ENCODE measurements around the gene CFAP65.

Gene CFAP65

DNA sequence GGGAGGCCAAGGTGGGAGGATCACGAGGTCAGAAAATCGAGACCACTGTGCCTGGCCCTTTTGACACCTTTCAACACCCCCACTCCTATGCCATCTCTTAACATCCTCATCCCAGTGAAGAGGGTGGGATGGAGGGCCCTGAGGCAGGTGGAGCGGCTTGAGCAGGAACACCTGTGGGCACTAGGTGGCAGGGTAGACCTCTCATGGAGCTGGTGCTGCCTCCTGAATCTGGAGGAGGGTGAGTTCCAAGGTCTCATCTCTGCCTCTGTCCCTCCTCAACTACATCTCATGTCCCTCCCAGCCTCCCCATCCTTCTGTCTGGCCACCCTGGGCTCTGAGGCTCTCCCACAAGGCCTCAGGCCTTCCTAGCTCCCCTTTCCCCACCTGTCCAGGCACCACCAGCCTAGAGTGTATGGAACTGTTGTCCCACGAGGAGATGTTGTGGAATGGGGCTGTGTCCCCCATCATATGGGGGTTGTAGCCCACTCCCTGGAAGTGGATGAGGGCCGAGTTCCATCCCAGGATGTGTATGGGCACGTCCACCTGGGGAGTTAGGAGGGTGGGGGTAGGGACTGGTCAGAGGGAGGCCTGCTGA, 31.1 kb downstream of the CFAP65 start:
- DNase-seq: peak; percentile 12

DNA sequence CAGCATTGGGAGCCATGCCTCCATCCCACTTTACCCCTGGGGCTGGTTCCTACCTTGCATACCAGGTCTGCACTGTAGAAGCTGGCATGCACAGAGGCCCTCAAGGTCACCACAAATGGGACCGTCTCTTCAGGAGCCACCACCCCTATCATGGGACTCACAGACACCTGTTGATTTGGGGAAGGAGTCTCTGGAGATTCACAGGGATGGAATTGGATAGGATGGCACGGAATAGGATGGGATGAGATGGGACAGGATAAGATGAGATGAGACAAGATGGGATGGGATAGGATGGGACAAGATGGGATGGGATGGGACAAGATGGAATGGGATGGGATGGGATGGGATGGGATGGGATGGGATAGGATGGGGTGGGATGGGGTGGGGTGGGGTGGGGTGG, 32.0 kb downstream of the CFAP65 start:
- DNase-seq: no peak

DNA sequence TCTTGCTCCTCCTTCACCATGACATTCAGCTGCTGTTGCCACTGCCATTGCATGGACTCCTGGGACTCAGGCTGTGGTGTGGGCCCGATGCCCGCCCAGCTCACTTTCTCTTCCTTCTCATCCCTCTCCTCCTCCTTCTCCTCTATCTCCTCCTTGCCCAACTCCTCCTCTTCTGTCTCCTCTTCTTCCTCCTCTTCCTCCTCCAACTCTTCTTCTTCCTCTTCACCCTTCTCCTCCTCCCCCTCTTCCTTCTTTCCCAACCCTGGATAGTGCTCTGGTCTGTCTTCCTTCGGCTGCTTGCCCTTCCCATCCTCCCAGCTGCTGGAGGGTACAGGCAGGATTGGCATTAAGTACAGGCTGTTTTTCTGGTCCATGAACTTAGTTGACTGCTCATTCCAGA, 37.3 kb downstream of the CFAP65 start:
- no peak for DNase-seq

DNA sequence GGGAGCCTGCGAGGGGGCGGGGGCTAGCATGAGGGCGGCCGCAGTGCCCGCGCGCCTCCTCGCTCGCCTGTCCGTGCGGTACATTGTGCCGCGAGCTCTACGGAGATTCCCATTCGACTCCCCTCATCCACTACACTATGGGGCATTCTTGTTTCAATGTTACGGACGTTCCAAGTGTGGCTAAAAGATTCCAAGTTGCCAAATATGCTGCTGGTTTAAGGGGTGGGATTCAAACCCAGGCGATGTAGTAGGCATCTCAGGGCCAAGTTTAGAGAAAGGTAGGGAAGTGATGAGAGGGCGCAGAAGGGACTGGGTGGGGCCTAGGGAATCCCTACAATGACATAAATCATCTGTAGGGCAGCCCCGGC, 38.1 kb downstream of the CFAP65 start:
- DNase-seq: no peak

DNA sequence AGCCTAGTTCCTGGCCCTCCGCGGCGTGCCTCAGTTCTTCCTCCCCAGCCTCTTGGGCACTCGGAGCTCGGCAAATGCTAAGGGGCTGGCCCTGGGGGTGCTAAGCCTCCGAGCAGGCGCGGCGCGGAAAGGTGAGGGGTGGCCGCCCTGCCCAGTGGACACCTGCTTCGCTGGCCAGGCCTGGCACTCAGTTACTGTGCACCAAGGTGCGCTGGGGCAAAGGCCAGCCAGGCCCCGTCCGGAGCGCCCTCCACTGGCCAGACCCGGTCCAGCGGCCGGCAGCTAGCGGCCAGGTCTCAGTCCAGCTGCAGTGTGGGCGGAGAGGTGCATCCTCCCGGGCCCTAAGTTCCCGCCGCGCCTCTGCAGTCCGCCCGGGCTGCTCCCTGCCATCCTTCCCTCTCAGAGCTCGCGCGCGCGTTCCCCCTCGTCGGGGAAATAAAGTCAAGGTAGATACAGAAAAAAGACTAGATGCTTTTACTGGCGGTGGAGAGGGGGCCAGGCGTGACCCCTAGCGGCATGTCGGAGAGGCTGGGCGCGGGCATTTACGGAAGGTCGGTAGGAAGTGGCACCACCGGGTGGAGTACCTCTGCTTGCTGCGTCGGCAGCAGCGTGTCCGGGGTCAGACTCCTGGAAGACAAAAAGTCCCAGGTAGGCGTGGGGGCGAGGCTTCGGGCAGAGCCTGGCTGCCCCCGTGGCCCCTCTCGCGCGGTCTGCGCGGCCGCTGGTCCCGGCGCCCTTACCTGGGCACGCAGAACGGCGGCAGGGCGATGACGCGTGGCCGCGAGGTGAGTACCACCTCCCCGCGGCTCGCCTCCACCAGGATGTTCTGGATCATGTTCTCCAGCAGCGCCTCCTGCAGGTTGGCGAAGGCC, 38.7 kb downstream of the CFAP65 start:
- no peak for DNase-seq

DNA sequence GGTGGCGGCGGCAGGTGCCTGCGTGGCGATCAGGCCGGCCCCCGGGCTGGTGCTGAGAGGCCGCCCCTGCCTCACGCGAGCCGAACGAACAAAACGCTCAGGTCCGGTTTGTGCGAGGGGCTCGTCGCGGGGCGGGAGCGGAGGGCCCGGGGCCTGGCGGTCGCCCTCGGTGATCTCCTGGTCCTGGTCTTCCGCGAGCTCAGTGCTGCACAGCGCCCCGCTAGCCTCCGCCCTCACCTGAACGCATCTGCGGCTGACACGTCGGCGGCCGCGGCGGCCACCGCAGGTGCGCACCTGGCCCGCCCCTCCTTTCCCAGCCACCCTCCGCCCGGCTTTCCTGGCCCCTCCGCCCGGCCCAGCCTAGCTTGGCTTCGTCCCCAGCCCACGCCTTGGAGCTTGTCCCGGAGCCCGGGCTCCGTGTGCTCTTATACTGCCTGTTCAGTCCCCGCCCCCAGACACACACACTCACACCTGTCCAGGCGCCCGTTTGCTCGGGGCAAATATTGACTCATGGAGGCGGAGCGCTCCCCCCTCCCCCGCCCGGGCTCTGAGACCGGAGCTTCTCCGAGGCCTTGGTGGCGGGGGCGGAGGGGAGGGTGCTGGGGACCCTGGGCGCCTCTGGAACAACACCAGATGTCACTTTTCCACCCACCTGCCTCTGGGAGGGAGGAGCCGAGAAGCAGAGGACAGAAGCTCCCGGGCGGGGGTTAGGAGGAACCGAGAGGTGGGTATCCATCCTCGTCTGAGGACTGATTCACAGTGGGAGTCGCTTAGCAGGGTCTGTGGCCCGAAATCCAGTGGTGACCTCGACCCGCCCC, 39.5 kb downstream of the CFAP65 start:
- peak; percentile 42 for DNase-seq

DNA sequence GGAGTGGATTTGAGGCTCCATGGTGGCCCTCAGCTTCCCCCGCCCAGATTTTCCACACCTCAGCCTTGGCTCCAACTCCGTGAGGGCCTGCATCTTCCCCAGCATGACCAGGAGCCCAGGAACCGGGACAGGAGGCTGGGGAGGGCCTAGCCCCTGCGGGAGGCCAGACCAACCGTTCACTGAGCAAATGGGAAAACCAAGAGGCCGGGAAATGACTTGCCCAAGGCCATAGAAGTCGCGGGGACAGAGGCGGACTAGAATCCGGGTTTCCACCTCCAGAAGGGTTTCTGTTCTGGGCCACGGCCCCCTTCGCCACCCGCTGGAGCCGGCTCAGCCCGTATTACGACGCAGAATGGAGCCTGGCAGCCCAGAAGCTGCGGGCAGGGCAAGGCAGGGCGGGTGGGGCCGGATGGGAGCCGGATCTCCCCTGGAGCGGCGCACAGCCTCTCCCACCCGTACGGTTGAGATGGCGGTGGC, 40.2 kb downstream of the CFAP65 start:
- DNase-seq: no peak

DNA sequence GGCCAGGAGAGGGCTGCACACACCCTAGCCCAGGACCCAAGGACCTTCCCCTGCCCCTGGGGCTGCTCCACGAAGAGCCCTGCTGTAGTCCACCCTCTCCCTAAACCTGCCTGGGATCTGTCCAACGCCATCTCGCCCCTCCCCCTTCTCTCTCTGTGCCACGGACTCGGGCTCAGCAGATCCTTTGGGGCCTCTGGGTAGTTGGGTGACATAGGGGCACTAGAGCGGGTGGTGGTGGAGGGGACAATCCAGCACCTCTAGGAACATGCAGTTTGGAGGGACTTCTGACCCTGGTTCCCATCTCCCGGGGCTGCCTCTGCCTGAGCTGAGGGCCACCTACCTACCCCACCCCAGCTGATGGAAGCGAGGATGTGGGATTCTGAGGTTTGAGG, 40.8 kb downstream of the CFAP65 start:
- DNase-seq: no peak

DNA sequence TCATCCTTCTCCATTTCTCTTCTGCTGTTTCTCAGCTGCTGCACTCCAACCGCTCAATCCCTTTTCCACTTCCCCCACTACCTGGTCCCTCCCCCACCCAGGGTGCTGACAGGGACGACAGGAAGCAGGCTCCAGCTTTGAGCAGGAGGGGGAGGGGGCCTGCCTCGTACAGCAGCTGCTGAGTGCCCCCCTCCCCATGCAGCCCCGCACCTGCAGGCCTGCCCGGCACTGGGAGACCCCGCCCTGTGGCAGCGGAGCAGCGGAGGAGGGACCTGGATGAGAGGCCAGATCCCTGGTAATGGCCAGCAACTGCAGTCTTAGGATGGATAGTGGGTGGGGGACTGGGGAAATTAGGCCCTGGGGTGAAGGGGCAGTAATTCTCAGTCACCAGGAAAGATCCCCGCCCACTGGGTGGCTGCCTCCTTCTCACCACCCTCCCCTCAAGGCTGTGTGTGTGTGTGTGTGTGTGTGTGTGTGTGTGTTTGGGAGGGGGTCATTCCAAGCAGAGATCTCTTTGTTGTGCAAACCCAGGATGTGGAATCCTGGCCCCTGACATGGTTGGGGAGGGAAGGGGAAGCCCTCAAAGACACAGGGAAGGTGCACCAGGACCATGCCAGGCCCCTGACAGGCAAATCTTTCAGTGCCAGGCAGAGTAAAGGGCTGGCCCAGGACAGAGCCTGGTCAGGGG, 41.3 kb downstream of the CFAP65 start:
- DNase-seq: no peak

DNA sequence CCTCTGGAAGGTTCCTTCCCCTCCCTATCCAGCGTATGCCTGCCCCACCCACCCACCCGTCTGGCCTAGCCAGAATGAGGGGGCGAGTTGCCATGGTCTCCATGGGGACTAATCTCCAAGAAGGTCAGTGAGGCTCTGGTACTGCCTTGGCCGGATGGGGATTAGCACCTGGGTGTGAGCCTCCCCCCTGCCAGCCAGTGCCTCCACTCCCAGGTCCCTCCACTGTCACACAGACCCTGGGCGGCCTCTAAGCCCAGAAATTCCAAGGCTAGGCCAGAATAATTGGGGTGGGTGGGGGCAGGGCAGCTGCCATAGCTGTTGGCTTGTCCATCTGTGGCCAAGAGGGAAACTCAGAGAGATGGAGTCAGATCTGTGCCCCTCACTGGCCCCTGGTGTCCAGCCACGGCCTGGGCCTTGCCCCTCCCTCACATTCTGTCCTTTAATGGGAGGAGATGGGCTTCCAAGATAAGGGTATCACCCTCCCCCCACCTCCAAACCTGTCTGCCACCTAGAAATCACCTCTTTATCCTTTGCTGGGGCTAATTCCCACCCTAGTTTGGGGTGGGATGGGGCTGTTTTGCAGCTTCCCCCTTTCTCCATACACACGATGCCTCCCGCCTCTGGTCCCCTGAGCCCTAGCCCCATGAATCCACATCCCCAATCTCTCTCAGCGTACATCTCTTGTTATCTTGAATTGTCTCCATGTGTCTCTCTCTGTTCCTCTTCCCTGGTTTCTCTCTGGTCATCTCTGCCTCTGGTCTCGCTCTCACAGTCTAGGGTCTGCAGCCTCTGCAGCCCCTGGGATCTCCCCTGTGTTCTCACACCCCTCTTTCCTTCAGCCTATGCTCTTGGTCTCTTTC, 42.1 kb downstream of the CFAP65 start:
- DNase-seq: no peak

DNA sequence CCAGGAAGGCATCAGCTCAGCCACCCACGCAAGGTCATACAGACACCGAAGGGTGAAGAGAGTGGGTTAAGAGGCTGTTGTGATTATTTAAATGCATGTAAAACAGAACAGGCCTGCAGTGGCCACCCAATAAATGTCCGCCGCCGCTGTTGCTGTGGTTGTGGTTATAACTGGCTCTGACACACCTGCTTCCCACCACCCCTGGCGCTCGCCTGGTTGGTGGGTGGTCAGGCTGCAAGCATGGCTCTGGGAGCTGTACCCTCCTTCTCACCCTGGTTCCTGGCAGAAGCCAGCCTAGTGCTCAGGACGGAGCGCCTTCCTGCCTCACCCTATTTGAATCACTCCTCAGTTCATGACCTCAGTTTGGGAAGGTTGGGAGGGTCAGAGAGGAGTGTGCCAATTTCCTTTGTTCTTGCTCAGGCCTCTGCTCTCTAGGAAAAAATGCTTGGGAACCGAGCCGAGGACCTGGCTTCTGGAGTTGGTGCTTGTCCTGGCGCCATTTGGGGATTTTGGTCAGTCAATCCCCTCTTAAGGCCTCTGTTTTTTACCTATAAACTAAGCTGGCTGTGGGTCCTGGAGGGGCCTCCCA, 42.8 kb downstream of the CFAP65 start:
- no peak for DNase-seq

DNA sequence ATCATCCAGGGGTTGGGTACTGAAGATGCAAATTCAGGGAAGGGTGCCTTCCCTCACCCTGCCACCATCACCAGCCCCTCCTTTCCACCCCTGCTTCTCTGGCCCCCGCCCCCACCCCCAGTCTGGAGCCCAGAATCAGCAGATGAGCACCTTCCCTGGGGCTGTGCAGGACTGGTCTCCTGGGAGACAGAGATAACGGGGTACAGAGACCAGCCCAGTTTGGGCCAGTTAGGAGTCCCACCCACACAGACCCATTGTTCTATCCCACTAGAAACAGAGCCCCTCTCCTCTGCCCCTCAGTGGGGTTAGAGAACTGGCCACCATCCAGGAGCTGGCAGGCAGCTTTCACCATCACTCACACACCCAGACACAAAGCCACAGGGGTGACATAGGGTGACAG, 43.6 kb downstream of the CFAP65 start:
- no peak for DNase-seq

DNA sequence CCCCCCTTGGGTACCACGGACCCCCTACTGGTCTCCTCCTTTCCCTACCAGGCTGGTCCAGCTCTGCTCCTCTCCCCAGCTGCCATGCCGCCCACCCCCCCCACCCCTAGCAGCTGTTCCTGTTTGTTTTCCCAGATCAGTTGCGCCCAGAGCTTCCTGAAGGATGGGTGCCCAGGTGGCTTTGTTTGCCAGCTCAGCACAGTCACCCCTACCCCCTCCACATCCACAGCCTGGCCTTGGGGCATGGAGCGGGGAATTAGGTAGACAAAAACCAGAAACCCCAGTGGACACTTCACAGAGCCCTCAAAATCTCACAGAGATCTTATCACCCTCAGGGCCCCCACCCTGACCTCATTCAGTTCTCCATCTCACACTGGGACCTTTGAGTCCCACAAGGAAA, 44.4 kb downstream of the CFAP65 start:
- DNase-seq: no peak

DNA sequence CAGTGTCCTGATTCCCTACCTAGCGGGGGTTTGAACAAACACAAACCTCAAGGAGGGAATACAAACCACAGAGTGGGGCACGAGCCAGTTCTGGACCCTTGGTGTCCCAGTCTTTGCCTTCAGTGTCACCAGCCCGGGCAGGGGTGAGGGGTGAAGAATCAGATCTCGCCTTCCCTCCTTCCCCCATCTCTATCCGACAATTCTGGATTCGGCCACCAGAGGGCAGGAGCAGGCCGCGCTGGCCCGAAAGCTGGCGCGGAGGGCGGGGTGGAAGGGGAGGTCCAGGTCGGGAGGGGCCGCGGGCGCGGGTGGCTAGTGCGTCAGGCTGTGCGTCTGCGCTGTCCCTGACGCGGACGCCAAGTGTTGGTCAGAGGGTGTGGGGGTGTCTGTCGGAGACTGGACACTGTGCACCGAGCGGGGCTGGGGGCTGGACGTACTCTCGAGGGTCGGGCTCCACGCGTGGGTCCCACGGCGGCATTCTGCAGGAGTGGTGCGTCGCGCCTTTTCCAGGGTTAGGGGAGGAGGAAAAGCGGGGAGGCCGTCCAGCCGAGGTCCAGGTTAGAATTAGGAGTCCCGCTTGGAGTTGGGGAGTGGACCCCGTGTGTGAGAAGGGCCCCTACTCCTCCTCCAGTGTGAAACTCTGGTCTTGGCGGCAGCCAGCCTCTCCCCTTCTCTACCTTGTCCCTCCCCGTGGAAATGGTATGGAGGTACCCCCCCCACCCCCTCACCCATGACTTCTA, 45.2 kb downstream of the CFAP65 start:
- DNase-seq: peak; percentile 79

DNA sequence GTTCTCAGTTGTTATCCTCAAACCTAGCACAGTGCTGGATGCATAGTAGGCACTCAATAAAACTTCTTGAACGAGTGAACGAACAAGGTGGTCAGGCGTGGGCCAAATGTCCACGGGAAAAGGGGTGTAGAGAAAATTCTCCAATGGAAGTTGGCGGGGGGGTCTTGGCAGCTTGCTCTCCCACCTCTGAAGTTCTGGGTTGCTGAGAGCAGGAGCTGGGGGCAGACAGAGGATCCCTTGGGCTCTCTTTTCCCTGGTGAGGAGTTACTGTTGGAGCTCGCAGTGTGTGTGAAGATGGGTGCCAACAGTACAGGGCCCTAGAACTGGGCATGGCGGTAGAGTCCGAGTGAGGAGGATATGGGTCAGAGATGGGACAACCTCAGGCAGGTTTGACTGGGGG, 45.8 kb downstream of the CFAP65 start:
- DNase-seq: no peak

DNA sequence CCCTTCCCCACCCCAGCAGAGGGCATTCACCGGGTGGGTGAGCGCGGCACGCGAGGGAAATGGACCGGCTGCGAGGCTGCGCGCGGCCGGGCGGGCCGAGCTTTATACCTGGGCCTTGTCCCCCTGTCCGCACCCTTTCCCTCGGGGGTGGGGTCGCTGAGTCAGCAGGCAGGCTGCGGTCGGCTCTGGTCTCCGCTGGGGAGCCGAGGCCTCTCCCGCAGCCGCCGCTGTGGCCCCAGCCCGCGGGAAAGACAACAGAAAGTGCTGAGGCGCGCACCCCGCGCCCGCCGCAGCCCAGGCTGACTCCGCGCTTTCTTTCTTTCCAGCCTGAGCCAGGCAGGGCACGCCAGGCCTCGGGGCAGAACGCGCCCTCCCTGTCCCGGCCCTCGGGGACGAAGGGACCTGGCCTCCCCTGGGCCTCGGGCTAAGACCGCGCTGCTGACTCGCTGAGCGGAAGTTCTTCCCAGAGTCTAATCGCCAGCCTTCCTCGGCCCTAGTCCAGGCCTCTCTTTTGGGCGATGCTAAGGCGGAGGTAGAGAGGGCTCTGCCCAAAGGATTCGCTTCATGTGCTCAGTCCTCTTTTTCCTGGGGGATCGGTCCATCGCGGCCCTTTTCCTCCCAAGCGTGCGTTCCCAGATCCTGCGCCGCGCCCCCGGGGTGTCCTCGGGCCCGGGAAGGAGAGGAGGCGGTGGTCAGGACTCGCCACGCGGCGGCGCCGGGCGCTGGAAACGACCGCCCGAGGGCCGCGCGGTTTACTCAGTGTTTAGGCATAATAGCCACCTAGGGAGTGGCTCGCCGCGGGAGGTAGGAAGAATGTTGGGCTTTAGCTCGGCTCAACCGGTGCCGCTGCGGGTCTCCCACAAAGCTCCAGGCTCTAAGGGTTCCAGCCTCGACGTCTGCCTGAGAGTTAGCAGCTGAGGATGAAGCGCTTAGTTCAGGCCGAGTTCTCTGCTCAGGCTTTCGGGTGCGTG, 47.7 kb downstream of the CFAP65 start, which contains the start of gene CRYBA2:
Gene CRYBA2 (minus strand): TSS at position 78 of the 971 bp plus-strand sequence. CDS start 246 bp downstream, outside the sequence.
- no peak for DNase-seq

DNA sequence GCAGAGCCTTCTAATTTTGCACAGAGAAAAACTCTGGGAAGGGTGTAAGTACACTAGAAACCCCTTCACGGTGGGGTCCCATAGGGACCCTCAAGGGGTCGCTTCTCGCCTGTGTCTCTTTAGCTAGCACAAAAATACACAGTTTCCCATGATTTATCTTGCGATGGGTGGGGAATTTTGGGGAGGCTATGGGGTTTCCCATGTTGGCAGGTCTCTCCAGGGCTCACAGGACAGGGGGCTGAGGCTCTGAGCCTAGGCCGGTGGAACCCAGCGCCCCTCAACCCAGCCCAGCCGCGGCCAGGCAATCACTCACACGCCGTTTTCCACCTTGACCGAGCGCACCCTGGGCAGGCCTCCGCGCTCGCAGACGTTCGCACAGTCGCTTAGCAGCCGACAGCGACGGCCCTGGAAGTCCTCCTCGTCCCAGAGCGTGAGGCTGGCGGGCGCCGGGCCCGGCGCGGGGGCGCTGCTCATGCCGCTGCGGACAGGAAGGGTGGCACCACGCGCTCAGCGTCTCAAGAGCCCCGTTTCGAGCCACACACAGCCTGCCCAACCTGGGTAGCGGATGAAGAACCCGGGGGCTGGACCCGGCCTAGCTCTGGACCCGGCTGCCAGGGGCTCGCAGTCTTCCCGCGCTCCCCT, 48.5 kb downstream of the CFAP65 start:
- no peak for DNase-seq

DNA sequence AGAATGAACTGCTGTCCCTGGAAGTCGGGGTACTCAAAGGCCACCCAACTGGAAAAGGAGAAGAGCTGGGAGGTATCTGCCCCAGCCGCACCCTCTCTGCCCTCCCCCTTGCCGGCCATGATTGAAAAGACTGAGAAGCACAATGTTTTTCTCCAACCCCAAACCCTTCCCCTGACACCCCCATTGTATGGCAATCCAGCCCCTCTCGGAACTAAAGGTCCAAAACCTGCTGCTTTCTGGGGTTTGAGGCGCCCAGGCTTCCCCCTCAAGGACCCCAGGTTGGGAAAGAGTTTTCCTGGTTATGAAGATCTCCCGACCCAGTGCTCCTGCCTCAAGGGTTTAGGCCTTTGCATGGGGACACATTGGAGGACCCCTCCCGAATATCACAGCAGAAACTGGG, 49.1 kb downstream of the CFAP65 start:
- no peak for DNase-seq

DNA sequence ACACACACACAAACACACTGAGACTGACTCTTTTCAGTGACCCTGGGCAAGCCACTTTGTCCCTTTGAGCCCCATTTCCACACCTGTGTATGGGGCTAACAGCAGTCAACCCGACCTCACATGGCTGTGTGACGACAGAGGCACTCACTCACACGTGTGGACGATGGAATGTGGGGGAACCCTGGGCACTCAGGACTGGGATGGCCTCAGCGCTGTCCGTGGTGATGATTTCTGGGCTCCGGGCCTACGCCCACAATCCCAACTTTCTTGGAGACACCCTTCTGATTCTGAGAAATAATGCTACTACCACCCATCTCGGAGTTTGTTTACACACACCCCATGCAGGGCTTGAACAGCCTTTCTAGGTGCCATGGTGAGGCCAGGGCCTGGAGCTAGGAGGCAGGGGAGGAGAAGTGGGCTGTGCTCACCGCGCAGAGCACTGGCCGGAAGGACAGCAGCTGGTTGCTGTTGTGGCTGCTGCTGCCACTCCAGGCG, 49.6 kb downstream of the CFAP65 start:
- no peak for DNase-seq

All from stimulated activated CD4-positive, alpha-beta T cell treated with anti-CD3 and anti-CD28 coated beads, Interleukin-12 subunit alpha, Interleukin-12 subunit beta, amount 100 ng/mL, for 4 hours (primary cell).